MV-4-11 (cell line): ENCODE data around the gene PLEKHF1.
"Not testable (repeated sequence)": the region's sequence is repeated elsewhere in the genome, so short reads cannot be mapped to it uniquely, and the experiment has no call there.

Experiments
- DNase-seq: peaks from one replicate; lab custom pipeline; 2025; lab: John Stamatoyannopoulos, UW

PLEKHF1 gene

GRCh38 chr19:29702161-29702962 lies 37.1 kb downstream of the PLEKHF1 start:
- DNase-seq: no peak

- DNase-seq: no peak
Measured at GRCh38 chr19:29702963-29703320, 37.7 kb downstream of the PLEKHF1 start.

GRCh38 chr19:29704562-29705558 lies 39.6 kb downstream of the PLEKHF1 start:
- DNase-seq: no peak

- DNase-seq: no peak
Measured at GRCh38 chr19:29705706-29706105, 40.4 kb downstream of the PLEKHF1 start.

- no peak for DNase-seq
Measured at GRCh38 chr19:29706635-29707034, 41.4 kb downstream of the PLEKHF1 start.

GRCh38 chr19:29708554-29709439 lies 43.5 kb downstream of the PLEKHF1 start:
- no peak for DNase-seq

GRCh38 chr19:29709440-29709798 lies 44.2 kb downstream of the PLEKHF1 start:
- DNase-seq: not testable (repeated sequence)

- DNase-seq: no peak
Measured at GRCh38 chr19:29711584-29712132, 46.4 kb downstream of the PLEKHF1 start.

GRCh38 chr19:29712744-29713516 lies 47.7 kb downstream of the PLEKHF1 start:
- no peak for DNase-seq

- no peak for DNase-seq
Measured at GRCh38 chr19:29714371-29714952, 49.2 kb downstream of the PLEKHF1 start.

- peak; percentile 41 for DNase-seq
Measured at GRCh38 chr19:29714953-29715700, 49.9 kb downstream of the PLEKHF1 start, which contains the start of gene C19orf12. Gene C19orf12 (minus strand): TSS chr19:29715261. CDS start chr19:29708413, 6,848 bp downstream.

GRCh38 chr19:29715701-29716581 lies 50.7 kb downstream of the PLEKHF1 start:
- peak; percentile 44 for DNase-seq

GRCh38 chr19:29717051-29717450 lies 51.8 kb downstream of the PLEKHF1 start:
- DNase-seq: no peak

GRCh38 chr19:29724102-29724641 lies 58.9 kb downstream of the PLEKHF1 start:
- DNase-seq: peak; percentile 67

- no peak for DNase-seq
Measured at GRCh38 chr19:29724746-29725145, 59.5 kb downstream of the PLEKHF1 start.
